Astrocyte (in vitro differentiated cells and primary cell): ENCODE data around the gene PRKCI. TPM values are rescaled to one million over a fixed set of nuclear protein-coding genes. Genes with fewer than 3 reads are reported as not detected.
A peak's percentile ranks its signal among the peaks of the same experiment; 100 is the strongest.

Experiments
- DNase-seq: peaks from one replicate; pipeline ENCODE4 v3.0.0-alpha.2; 2010; ENCODE audit warnings: low read depth
- FAIRE-seq: peaks from 2 replicates; lab custom pipeline; 2011; peaks lifted over from hg19 to GRCh38; lab: Jason Lieb, UNC
- H2AFZ ChIP-seq: 2 replicates; pipeline ENCODE4 v1.6.0; 2012; ENCODE audit warnings: low read depth, low read length, inconsistent platforms
- H3K27ac ChIP-seq: 2 replicates; pipeline ENCODE4 v1.5.1; 2011; ENCODE audit warnings: low read depth, low read length, inconsistent platforms
- H3K27me3 ChIP-seq: 2 replicates; pipeline ENCODE4 v1.6.0; 2011; ENCODE audit warnings: low read length, inconsistent platforms; ENCODE audit not compliant: insufficient read depth
- H3K36me3 ChIP-seq: 2 replicates; pipeline ENCODE4 v1.5.1; 2011; ENCODE audit warnings: low read length, inconsistent platforms; ENCODE audit not compliant: insufficient read depth
- H3K4me1 ChIP-seq: 2 replicates; pipeline ENCODE4 v1.5.1; 2011; ENCODE audit warnings: low read length, inconsistent platforms; ENCODE audit not compliant: insufficient read depth
- H3K4me2 ChIP-seq: 2 replicates; pipeline ENCODE4 v1.6.0; 2012; ENCODE audit warnings: low read length, inconsistent platforms
- H3K4me3 ChIP-seq: 2 replicates; pipeline ENCODE4 v1.5.1; 2011; ENCODE audit warnings: low read depth, mild to moderate bottlenecking, low read length, inconsistent platforms; ENCODE audit not compliant: insufficient read depth
- H3K79me2 ChIP-seq: 2 replicates; pipeline ENCODE4 v1.6.0; 2012; ENCODE audit warnings: mild to moderate bottlenecking, low read length, inconsistent platforms; ENCODE audit not compliant: insufficient read depth
- H3K9ac ChIP-seq: 2 replicates; pipeline ENCODE4 v1.6.0; 2012; ENCODE audit warnings: mild to moderate bottlenecking, low read length, inconsistent platforms
- H3K9me3 ChIP-seq: 2 replicates; pipeline ENCODE4 v1.5.1; 2012; ENCODE audit warnings: low read depth, mild to moderate bottlenecking, low read length, inconsistent platforms; ENCODE audit not compliant: insufficient read depth
- H4K20me1 ChIP-seq: 2 replicates; pipeline ENCODE4 v1.6.0; 2012; ENCODE audit warnings: low read length, inconsistent platforms; ENCODE audit not compliant: insufficient read depth
- H3K27ac Mint-ChIP-seq: one replicate; pipeline ENCODE4 v1.8.0; 2021; ENCODE audit warnings: mild to moderate bottlenecking, mixed read lengths; ENCODE audit not compliant: unreplicated experiment
- H3K27me3 Mint-ChIP-seq: one replicate; pipeline ENCODE4 v1.8.0; 2021; ENCODE audit warnings: low read depth, mixed read lengths; ENCODE audit not compliant: unreplicated experiment
- H3K36me3 Mint-ChIP-seq: one replicate; pipeline ENCODE4 v1.8.0; 2021; ENCODE audit warnings: low read depth, mixed read lengths; ENCODE audit not compliant: unreplicated experiment
- H3K4me1 Mint-ChIP-seq: one replicate; pipeline ENCODE4 v1.8.0; 2021; ENCODE audit warnings: low read depth, mixed read lengths; ENCODE audit not compliant: unreplicated experiment
- H3K4me3 Mint-ChIP-seq: one replicate; pipeline ENCODE4 v1.8.0; 2021; ENCODE audit warnings: mild to moderate bottlenecking, moderate library complexity, mixed read lengths; ENCODE audit not compliant: unreplicated experiment
- H3K9me3 Mint-ChIP-seq: one replicate; pipeline ENCODE4 v1.8.0; 2021; ENCODE audit warnings: mild to moderate bottlenecking, mixed read lengths; ENCODE audit not compliant: unreplicated experiment
- EZH2 ChIP-seq: IDR thresholded peaks from 2 replicates; pipeline ENCODE4 v1.6.1; 2012; ENCODE audit warnings: mild to moderate bottlenecking, low read length, inconsistent platforms; ENCODE audit not compliant: insufficient read depth
- total RNA-seq: library from RNA; stranded (reverse); gene quantifications from 2 replicates; pipeline ENCODE4 v1.2.1, GENCODE V29; 2021
- TF ChIP-seq, protein P1 (sequence below): IDR thresholded peaks from 2 replicates; pipeline ENCODE4 v1.5.1; 2011; ENCODE audit warnings: low read depth, mild to moderate bottlenecking, inconsistent platforms, low read length, moderate library complexity; ENCODE audit not compliant: insufficient read depth

The PRKCI gene
- total RNA-seq, 1 donor from 2014 or later: 65.2 TPM

DNA sequence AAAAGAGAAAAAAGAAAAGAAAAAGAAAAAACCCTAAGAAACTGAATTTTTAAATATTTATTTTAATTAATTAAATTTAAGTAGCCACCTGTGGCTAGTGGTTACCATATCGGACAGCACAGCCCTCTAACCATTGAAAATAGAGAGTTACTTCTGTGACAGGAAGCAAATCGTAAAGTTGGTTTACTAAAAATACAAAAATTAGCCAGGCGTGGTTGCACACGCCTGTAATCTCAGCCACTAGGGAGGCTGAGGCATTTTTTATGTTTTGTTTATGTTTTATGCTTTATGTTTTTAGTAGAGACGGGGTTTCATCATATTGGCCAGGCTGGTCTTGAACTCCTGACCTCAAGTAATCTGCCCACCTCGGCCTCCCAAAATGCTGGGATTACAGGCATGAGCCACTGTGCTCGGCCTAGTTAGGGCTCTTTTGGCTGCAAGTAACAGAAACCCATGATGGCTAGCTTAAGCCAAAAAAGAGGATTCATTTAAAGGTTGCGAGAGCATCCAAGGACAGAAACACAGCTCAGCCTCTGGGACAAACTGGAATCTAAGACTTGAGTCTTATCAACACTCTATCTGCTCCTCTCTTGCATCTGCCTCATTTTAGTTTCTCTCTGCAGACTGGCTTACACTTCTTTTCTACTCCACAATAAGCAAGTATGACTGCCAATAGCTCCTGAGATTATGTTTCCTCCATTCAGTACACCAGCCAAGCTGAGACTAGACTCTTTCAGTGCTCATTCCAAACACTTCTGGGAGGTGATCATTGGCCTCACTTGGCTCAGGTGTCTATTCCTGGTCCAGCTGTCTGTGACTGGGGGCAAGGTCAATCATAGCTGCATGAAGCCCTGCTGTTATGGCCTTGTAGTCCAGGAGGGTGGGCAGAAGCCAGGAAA, 128.5 kb downstream of the PRKCI start:
- no peaks in the 10 kb centered on the region for H3K4me1 ChIP-seq
- H3K27ac Mint-ChIP-seq: no peak overlapping the region
- no peaks in the 10 kb centered on the region for H3K79me2 ChIP-seq
- H3K4me3 Mint-ChIP-seq: no peak overlapping the region
- no peak for FAIRE-seq
- no peaks in the 10 kb centered on the region for H3K9me3 ChIP-seq
- H2AFZ ChIP-seq: no peak overlapping the region
- H3K9ac ChIP-seq: no peak overlapping the region
- H3K9me3 Mint-ChIP-seq: no peaks in the 10 kb centered on the region
- H4K20me1 ChIP-seq: no peaks in the 10 kb centered on the region
- peaks cover 20% of the 10 kb centered on the region for H3K4me1 Mint-ChIP-seq
- no peaks in the 10 kb centered on the region for H3K27me3 ChIP-seq
- no peak overlapping the region for H3K4me2 ChIP-seq
- H3K4me3 ChIP-seq: no peak overlapping the region
- no peak for DNase-seq
- TF ChIP-seq EZH2: no peak
- TF ChIP-seq, protein P1, sequence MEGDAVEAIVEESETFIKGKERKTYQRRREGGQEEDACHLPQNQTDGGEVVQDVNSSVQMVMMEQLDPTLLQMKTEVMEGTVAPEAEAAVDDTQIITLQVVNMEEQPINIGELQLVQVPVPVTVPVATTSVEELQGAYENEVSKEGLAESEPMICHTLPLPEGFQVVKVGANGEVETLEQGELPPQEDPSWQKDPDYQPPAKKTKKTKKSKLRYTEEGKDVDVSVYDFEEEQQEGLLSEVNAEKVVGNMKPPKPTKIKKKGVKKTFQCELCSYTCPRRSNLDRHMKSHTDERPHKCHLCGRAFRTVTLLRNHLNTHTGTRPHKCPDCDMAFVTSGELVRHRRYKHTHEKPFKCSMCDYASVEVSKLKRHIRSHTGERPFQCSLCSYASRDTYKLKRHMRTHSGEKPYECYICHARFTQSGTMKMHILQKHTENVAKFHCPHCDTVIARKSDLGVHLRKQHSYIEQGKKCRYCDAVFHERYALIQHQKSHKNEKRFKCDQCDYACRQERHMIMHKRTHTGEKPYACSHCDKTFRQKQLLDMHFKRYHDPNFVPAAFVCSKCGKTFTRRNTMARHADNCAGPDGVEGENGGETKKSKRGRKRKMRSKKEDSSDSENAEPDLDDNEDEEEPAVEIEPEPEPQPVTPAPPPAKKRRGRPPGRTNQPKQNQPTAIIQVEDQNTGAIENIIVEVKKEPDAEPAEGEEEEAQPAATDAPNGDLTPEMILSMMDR: no peak
- no peaks in the 10 kb centered on the region for H3K36me3 Mint-ChIP-seq
- peaks cover 4% of the 10 kb centered on the region for H3K27me3 Mint-ChIP-seq
- H3K27ac ChIP-seq: no peak overlapping the region
- no peaks in the 10 kb centered on the region for H3K36me3 ChIP-seq

DNA sequence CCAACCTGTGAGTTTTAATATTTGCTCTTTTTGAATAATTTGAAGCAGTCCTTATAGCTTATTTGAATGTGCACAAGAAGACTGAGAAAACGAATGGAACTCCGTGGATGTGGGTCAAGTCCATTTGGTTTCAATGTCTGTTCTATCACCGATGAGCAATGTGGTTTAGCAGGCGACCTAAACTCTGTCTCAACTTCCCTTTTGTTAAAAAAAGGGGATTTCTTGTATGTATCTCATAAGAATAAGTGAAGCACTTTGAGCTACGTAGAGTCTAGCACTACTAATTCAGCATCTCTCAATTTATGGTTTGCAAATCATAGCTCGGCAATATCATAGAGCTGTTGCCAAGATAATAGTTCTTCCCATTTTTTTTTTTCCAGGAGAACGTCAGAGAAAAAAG, 130.7 kb downstream of the PRKCI start:
- Mint-ChIP-seq H3K4me3 (no peak overlapping the region), H3K27ac (no peak overlapping the region), H3K27me3 (peaks cover 4% of the 10 kb centered on the region), H3K36me3 (no peaks in the 10 kb centered on the region), H3K9me3 (no peaks in the 10 kb centered on the region), H3K4me1 (peaks cover 22% of the 10 kb centered on the region)
- DNase-seq (no peak), FAIRE-seq (no peak)
- Histone ChIP-seq H2AFZ (no peak overlapping the region), H3K4me3 (no peak overlapping the region), H3K27ac (no peak overlapping the region), H3K9me3 (no peaks in the 10 kb centered on the region), H4K20me1 (no peaks in the 10 kb centered on the region), H3K4me1 (peaks cover 5% of the 10 kb centered on the region), H3K36me3 (no peaks in the 10 kb centered on the region), H3K79me2 (peaks cover 3% of the 10 kb centered on the region), H3K27me3 (no peaks in the 10 kb centered on the region), H3K4me2 (no peak overlapping the region), H3K9ac (no peak overlapping the region)
- TF ChIP-seq, protein P1: no peak
- TF ChIP-seq EZH2: no peak

DNA sequence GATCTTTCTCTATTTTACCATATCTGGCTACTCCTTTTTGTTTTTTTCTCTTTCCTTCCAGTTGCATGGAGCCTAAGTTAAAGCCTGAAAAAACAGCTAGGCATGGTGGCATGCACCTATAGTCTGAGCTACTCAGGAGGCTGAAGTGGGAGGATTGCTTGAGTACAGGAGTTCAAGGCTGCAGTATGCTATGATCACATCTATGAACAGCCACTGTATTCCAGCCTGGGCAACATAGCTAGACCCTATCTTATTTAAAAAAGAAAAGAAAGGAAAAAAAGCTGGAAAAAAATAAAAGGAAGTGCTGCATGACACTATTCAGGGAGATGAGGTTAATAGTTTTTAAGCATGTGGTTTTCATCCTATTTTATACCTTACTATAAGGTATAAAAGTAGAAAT, 131.3 kb downstream of the PRKCI start:
- peaks cover 3% of the 10 kb centered on the region for H4K20me1 ChIP-seq
- H3K9me3 ChIP-seq: no peaks in the 10 kb centered on the region
- H3K79me2 ChIP-seq: peaks cover 8% of the 10 kb centered on the region
- H3K4me2 ChIP-seq: no peak overlapping the region
- no peak for FAIRE-seq
- no peaks in the 10 kb centered on the region for H3K36me3 ChIP-seq
- Mint-ChIP-seq H3K27me3 (peaks cover 4% of the 10 kb centered on the region), H3K27ac (peak overlapping the region; percentile 34), H3K4me1 (peaks cover 22% of the 10 kb centered on the region), H3K4me3 (no peak overlapping the region), H3K36me3 (no peaks in the 10 kb centered on the region), H3K9me3 (no peaks in the 10 kb centered on the region)
- H3K4me1 ChIP-seq: peaks cover 5% of the 10 kb centered on the region
- H3K27me3 ChIP-seq: no peaks in the 10 kb centered on the region
- no peak overlapping the region for H3K9ac ChIP-seq
- no peak overlapping the region for H2AFZ ChIP-seq
- no peak for DNase-seq
- no peak overlapping the region for H3K4me3 ChIP-seq
- TF ChIP-seq, protein P1: no peak
- no peak for TF ChIP-seq EZH2
- no peak overlapping the region for H3K27ac ChIP-seq
